Mucosa of gallbladder (tissue), 1 donor: Measurements from ENCODE around the gene ITPRIPL2. TPM values are rescaled to one million over a fixed set of nuclear protein-coding genes. Genes with fewer than 3 reads are reported as not detected.

Source experiments
- DNase-seq: peaks from one replicate; pipeline ENCODE4 v3.0.0-alpha.2; 2020; ENCODE audit warnings: low spot score
- total RNA-seq: library from RNA; stranded (reverse); gene quantifications from one replicate; pipeline ENCODE4 v1.2.1, GENCODE V29; 2021
- donor health status: DM: no; HTN: no; CAD: no.

The ITPRIPL2 gene
- total RNA-seq, 1 donor from 2014 or later = 37.5 TPM

GRCh38 chr16:19119564-19119963 lies 5.8 kb downstream of the ITPRIPL2 start:
- no peak for DNase-seq

GRCh38 chr16:19123535-19124178 lies 9.9 kb downstream of the ITPRIPL2 start:
- DNase-seq = peak; percentile 86

GRCh38 chr16:19126300-19126699 lies 12.5 kb downstream of the ITPRIPL2 start:
- no peak for DNase-seq

- DNase-seq = no peak
These were observed 13.4 kb downstream of the ITPRIPL2 start for GRCh38 chr16:19127205-19127604.

GRCh38 chr16:19127674-19128131 lies 13.9 kb downstream of the ITPRIPL2 start:
- no peak for DNase-seq

GRCh38 chr16:19128454-19129200 lies 14.9 kb downstream of the ITPRIPL2 start:
- DNase-seq = no peak

GRCh38 chr16:19130385-19130784 lies 16.6 kb downstream of the ITPRIPL2 start:
- no peak for DNase-seq

- DNase-seq = peak; percentile 40
These were observed 17.4 kb downstream of the ITPRIPL2 start for GRCh38 chr16:19130852-19131824.

GRCh38 chr16:19131825-19132218 lies 18.1 kb downstream of the ITPRIPL2 start:
- DNase-seq = no peak

- no peak for DNase-seq
These were observed 18.5 kb downstream of the ITPRIPL2 start for GRCh38 chr16:19132255-19132654.

- DNase-seq = no peak
These were observed 19.1 kb downstream of the ITPRIPL2 start for GRCh38 chr16:19132898-19133297.

GRCh38 chr16:19133600-19133999 lies 19.8 kb downstream of the ITPRIPL2 start:
- no peak for DNase-seq

GRCh38 chr16:19135201-19135842 lies 21.6 kb downstream of the ITPRIPL2 start:
- no peak for DNase-seq

GRCh38 chr16:19135896-19136438 lies 22.2 kb downstream of the ITPRIPL2 start:
- peak; percentile 71 for DNase-seq

- no peak for DNase-seq
These were observed 22.9 kb downstream of the ITPRIPL2 start for GRCh38 chr16:19136549-19137196.

GRCh38 chr16:19137201-19138128 lies 23.7 kb downstream of the ITPRIPL2 start:
- DNase-seq = no peak

- DNase-seq = peak; percentile 75
These were observed 24.8 kb downstream of the ITPRIPL2 start for GRCh38 chr16:19138601-19139000.

GRCh38 chr16:19139436-19140091 lies 25.8 kb downstream of the ITPRIPL2 start:
- DNase-seq = no peak

- no peak for DNase-seq
These were observed 26.6 kb downstream of the ITPRIPL2 start for GRCh38 chr16:19140396-19140795.
